Measurements from ENCODE around the gene PPT1.

The PPT1 gene

DNA sequence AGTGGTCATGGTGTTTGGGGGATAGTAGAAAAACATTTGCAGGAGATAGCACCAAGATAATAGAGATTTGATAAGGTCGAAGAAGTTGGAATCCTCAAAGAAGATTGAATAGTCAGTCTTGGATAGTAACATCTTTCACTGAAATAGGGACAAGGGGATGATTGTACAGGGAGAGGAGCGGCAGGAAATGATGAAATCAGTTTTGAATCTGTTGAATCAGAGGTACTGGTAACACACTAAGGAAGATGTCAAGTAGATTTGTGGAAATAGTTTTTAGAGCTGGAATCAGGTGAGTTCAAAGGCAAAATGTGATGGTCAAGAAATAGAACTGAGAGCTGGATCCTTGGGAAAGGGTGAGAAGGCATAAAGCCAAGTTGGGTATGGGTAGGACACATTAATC is 30.0 kb downstream of the PPT1 start:
- Histone ChIP-seq H3K27ac (ENCODE audit: low read depth, low read length) (no peak overlapping the region), H3K4me3 (ENCODE audit: low read depth, low read length) (no peak overlapping the region), H3K4me1 (ENCODE audit: control insufficient read depth, insufficient read depth, low read length) (no peaks in the 10 kb centered on the region), H3K36me3 (ENCODE audit: control insufficient read depth, insufficient read depth, low read length) (peaks cover 96% of the 10 kb centered on the region), H3K9ac (ENCODE audit: low read depth, low read length) (no peak overlapping the region), H3K9me3 (ENCODE audit: control insufficient read depth, insufficient read depth, low read length) (no peaks in the 10 kb centered on the region), H3K27me3 (ENCODE audit: control insufficient read depth, insufficient read depth, low read length) (no peaks in the 10 kb centered on the region)

DNA sequence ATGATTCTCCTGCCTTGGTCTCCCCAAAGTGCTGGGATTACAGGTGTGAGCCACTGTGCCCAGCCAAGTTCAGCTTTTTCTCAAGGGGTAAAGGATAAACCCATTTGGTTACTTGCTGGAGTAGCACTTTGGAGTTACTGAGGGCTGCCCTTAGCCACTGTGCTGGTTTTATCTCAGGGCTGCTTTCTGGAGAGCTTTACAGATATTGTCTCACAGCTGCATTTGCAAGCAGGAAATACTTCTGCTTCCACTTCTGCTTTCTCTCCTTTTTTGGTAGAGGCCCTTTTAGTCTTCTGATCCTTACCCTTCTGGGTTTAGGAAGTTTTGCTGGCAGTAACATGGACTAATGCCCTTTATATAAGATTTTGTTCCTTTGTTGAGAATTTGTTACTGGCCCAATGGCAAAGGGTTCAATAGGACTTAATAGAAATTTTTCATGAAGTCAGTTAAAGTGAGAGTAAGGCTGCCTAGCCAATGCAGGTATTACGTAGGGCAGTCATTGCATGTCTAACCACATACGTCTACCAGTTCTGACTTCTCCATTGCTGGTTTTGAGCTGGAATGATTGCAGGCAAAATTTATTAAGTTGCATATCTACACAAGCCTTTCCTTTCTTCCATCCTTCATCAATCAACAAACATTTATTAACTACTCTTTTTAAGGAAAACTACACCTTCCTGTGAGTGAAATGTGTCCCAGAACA is 32.1 kb downstream of the PPT1 start:
- H3K4me1 ChIP-seq (ENCODE audit: control insufficient read depth, insufficient read depth, low read length): peaks cover 2% of the 10 kb centered on the region; the same call in 1 of the 2 replicates
- no peaks in the 10 kb centered on the region for H3K9me3 ChIP-seq (ENCODE audit: control insufficient read depth, insufficient read depth, low read length)
- no peak overlapping the region for H3K4me3 ChIP-seq (ENCODE audit: low read depth, low read length)
- no peaks in the 10 kb centered on the region for H3K27me3 ChIP-seq (ENCODE audit: control insufficient read depth, insufficient read depth, low read length)
- no peak overlapping the region for H3K27ac ChIP-seq (ENCODE audit: low read depth, low read length)
- H3K9ac ChIP-seq (ENCODE audit: low read depth, low read length): no peak overlapping the region
- H3K36me3 ChIP-seq (ENCODE audit: control insufficient read depth, insufficient read depth, low read length): peaks cover 96% of the 10 kb centered on the region

DNA sequence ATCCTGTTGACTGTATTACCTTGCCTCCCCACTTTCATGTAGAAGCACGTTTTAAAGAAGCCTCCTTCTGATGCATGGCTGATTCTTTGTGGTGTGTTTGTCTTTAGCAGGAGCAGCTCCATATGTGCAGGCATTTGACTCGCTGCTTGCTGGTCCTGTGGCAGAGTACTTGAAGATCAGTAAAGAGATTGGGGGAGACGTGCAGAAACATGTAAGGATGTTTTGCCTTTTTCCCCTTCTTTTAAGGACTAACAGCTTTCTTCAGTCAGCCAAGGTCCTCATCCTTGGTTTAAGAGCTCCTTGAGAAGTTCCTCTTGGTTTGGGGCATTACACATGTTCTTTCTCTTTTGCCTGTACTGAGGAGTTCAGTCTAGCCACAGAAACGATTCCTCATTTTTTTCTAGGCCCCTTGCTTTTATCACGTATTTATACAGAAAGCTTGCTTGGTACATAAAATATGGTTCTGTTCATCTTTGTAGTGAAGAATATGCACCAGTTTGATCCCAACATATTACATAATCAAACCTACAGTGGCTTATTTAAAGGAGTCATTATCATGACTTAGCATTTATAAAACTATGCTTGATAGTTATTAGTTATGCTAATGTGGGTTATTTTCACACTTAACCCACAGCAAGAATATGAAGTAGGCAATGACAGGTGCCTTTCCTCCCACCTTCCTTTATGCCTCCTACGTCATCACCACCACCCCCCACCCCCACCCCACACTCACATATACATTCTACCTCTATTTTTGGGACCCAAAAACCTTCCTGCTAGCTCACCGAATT is 36.9 kb downstream of the PPT1 start:
- Histone ChIP-seq H3K36me3 (ENCODE audit: control insufficient read depth, insufficient read depth, low read length) (peaks cover 58% of the 10 kb centered on the region), H3K4me1 (ENCODE audit: control insufficient read depth, insufficient read depth, low read length) (peaks cover 19% of the 10 kb centered on the region), H3K27me3 (ENCODE audit: control insufficient read depth, insufficient read depth, low read length) (no peaks in the 10 kb centered on the region), H3K27ac (ENCODE audit: low read depth, low read length) (peak overlapping the region; percentile 82), H3K4me3 (ENCODE audit: low read depth, low read length) (no peak overlapping the region), H3K9me3 (ENCODE audit: control insufficient read depth, insufficient read depth, low read length) (no peaks in the 10 kb centered on the region), H3K9ac (ENCODE audit: low read depth, low read length) (no peak overlapping the region)

DNA sequence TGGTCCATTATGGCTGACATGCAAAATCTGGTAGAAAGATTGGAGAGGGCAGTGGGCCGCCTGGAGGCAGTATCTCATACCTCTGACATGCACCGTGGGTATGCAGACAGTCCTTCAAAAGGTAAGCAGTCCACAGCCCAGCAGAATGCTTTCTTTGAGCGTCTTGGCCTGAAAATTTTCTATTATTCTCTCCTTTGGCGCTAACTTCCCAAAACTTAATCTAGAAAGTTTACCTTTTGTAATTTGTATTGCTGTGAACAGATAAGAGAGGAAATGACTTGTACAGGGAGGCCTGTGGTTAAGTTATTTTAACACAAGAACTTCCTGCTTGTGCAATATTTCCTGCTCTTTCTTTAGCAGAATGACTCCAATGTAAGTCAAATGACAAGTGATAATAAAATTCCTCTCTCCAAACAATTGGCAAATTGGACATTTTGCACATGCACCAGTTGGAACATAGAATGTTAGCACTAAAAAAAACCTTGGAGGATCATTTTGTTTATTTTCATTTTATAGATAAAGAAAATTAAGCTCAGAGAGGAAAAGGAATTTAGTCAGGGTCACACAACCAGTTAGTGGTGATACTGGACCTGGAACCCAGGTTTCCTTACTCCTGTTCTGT is 37.6 kb downstream of the PPT1 start:
- no peak overlapping the region for H3K9ac ChIP-seq (ENCODE audit: low read depth, low read length)
- H3K27me3 ChIP-seq (ENCODE audit: control insufficient read depth, insufficient read depth, low read length): no peaks in the 10 kb centered on the region
- peak overlapping the region; percentile 82 for H3K27ac ChIP-seq (ENCODE audit: low read depth, low read length)
- H3K4me3 ChIP-seq (ENCODE audit: low read depth, low read length): no peak overlapping the region
- H3K9me3 ChIP-seq (ENCODE audit: control insufficient read depth, insufficient read depth, low read length): no peaks in the 10 kb centered on the region
- peaks cover 22% of the 10 kb centered on the region for H3K4me1 ChIP-seq (ENCODE audit: control insufficient read depth, insufficient read depth, low read length)
- peaks cover 51% of the 10 kb centered on the region for H3K36me3 ChIP-seq (ENCODE audit: control insufficient read depth, insufficient read depth, low read length)

DNA sequence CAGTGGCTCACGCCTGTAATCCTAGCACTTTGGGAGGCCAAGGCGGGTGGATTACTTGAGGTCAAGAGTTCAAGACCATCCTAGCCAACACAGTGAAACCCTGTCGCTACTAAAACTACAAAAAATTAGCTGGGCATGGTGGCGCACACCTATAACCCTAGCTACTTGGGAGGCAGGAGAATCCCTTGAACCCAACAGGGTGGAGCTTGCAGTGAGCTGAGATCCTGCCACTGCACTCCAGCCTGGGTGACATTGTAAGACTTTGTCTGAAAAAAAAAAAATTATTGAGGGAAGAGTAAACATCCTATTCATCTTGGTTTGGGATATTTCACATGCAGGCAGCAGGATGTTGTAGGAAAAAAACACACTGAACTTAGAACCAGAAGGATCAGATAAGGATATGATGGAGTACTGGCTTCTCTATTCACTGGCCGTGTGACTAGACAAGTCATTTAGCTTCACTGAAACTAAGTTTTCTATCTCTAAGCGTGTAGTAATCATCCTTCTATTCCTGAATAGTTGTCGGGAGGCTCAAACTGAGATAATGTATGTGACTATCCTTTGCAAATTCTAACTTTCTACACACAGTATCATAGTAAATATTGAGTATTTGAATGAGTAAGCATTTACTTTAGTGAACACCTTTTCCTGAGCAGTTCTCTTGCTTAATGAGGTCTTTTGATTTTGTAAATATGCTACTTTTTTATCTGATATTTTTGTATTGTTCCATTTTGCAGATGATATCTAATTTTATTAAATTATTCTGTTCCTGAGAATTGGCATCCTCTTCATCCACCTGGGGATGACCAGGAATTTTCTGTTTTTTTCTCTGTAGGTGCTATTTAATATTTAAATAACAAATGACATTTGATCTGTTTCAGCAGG is 38.4 kb downstream of the PPT1 start:
- Histone ChIP-seq H3K27ac (ENCODE audit: low read depth, low read length) (peak overlapping the region; percentile 84), H3K9me3 (ENCODE audit: control insufficient read depth, insufficient read depth, low read length) (no peaks in the 10 kb centered on the region), H3K4me1 (ENCODE audit: control insufficient read depth, insufficient read depth, low read length) (peaks cover 22% of the 10 kb centered on the region), H3K27me3 (ENCODE audit: control insufficient read depth, insufficient read depth, low read length) (no peaks in the 10 kb centered on the region), H3K36me3 (ENCODE audit: control insufficient read depth, insufficient read depth, low read length) (peaks cover 46% of the 10 kb centered on the region), H3K9ac (ENCODE audit: low read depth, low read length) (no peak overlapping the region), H3K4me3 (ENCODE audit: low read depth, low read length) (peak overlapping the region; percentile 38; the same call in 1 of the 2 replicates)

DNA sequence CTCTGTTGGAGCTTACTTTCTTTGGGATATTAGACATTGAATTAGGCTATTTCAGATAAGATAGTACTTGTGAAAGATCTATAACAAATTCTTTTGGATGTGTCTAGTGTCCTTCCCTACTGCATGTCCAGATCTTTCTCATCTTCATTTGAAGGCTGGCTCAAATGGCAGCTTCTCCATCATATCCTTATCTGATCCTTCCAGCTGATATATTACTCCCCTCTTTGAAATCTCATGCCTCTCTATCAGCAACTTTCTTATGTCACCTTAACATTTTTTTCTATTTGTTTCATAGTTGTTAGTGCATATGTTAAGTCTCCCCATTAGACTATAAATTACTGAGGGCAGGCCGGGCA is 39.0 kb downstream of the PPT1 start:
- peaks cover 42% of the 10 kb centered on the region for H3K36me3 ChIP-seq (ENCODE audit: control insufficient read depth, insufficient read depth, low read length)
- no peak overlapping the region for H3K27ac ChIP-seq (ENCODE audit: low read depth, low read length)
- H3K4me1 ChIP-seq (ENCODE audit: control insufficient read depth, insufficient read depth, low read length): peaks cover 22% of the 10 kb centered on the region
- H3K9ac ChIP-seq (ENCODE audit: low read depth, low read length): no peak overlapping the region
- no peak overlapping the region for H3K4me3 ChIP-seq (ENCODE audit: low read depth, low read length)
- no peaks in the 10 kb centered on the region for H3K9me3 ChIP-seq (ENCODE audit: control insufficient read depth, insufficient read depth, low read length)
- no peaks in the 10 kb centered on the region for H3K27me3 ChIP-seq (ENCODE audit: control insufficient read depth, insufficient read depth, low read length)

DNA sequence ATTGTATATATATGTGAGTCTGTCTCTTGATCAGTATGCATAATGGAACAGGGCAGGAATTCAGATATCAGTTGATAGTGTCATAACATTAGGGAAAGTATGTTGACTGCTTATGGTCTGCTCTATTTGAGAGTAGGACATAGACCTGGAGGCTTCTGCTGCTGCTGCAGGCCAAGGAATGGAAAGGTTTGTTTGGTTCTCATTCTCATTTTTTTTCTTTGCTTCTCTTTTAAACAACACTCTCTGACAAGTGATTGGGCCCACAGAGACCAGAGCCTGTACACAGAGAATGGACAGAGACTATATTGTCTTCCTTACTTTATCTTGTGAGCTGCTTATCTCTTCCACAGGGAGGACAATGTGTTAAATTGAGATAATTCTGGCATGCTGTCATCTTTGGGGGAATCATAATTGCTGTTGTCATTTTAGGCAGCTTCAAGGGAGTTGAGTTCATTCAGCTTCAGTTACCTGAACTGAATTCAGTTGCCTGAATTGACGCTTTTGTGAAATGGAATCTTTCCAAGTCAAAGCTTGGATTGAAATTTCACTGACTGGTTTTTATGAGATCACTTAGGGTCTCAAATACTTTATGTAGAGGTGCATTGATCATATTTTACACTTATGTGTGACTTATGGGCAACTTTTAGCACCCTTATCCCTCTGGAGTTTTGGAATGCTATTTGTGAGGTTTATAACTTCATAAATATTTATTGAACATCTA is 39.6 kb downstream of the PPT1 start:
- no peak overlapping the region for H3K4me3 ChIP-seq (ENCODE audit: low read depth, low read length)
- no peak overlapping the region for H3K9ac ChIP-seq (ENCODE audit: low read depth, low read length)
- peaks cover 22% of the 10 kb centered on the region for H3K4me1 ChIP-seq (ENCODE audit: control insufficient read depth, insufficient read depth, low read length)
- H3K9me3 ChIP-seq (ENCODE audit: control insufficient read depth, insufficient read depth, low read length): no peaks in the 10 kb centered on the region
- no peaks in the 10 kb centered on the region for H3K27me3 ChIP-seq (ENCODE audit: control insufficient read depth, insufficient read depth, low read length)
- H3K36me3 ChIP-seq (ENCODE audit: control insufficient read depth, insufficient read depth, low read length): peaks cover 36% of the 10 kb centered on the region
- H3K27ac ChIP-seq (ENCODE audit: low read depth, low read length): no peak overlapping the region

DNA sequence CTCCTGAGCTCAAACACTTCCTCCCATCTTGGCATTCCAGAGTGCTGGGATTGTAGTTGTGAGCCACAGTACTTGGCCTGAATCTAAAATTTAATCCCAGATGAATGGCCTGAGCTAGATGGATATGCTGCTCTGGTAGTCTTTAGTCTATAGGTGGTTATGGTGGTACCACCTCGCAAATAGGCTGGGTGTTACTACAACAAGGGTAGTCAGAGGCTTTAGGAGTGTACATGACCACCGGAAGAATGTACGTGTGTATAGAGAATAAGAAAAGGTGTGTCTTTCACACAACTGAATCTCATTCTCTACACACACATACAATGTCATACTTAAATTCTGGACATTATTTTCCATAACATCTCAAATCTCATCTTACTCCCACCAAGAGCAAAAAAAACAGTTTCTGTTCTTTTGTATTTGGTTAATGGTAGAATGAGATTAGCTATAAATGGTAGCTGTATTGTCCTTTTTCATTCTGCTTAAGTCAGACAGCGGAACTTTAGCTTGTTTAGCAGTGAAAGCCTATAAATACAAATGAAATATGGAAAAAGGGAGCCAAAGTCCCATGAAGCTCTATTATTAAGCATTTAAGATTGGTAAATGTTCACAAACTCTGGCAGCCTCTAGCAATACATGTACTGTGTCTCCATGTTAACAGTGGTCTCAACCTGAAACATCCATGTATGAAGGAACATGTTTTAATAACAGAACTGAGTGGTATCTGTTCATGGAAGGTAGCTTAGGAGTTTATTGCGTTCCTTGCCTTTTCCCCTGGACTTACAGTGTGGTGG is 40.3 kb downstream of the PPT1 start:
- Histone ChIP-seq H3K9me3 (ENCODE audit: control insufficient read depth, insufficient read depth, low read length) (no peaks in the 10 kb centered on the region), H3K9ac (ENCODE audit: low read depth, low read length) (no peak overlapping the region), H3K4me1 (ENCODE audit: control insufficient read depth, insufficient read depth, low read length) (peaks cover 22% of the 10 kb centered on the region), H3K27me3 (ENCODE audit: control insufficient read depth, insufficient read depth, low read length) (no peaks in the 10 kb centered on the region), H3K27ac (ENCODE audit: low read depth, low read length) (no peak overlapping the region), H3K4me3 (ENCODE audit: low read depth, low read length) (no peak overlapping the region), H3K36me3 (ENCODE audit: control insufficient read depth, insufficient read depth, low read length) (peaks cover 29% of the 10 kb centered on the region)

DNA sequence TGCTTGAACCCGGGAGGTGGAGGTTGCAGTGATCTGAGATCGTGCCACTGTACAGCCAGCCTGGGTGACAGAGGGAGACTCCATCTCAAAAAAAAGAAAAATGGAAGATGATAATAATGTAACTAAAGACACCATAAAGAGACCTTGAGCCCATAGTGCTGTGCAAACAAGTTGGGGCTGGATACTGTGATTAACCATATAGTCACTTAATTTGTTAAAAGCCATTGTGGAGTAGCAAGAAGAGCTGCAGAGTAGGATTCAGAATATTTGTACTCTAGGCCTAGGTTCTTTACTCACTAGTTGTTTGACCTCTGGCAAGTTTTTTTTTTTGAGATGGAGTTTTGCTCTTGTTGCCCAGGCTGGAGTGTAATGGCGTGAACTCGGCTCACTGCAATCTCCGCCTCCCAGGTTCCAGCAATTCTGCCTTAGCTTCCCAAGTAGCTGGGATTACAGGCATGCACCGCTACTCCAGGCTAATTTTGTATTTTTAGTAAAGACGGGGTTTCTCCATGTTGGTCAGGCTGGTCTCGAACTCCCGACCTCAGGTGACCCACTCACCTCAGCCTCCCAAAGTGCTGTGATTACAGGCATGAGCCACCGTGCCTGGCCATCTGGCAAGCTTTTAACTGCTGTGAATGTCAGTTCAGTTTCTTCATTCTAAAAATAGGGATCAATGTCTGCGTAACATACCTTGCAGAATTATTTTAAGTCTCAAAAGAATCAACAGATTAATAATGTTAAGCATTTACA is 43.7 kb downstream of the PPT1 start:
- Histone ChIP-seq H3K4me1 (ENCODE audit: control insufficient read depth, insufficient read depth, low read length) (peaks cover 5% of the 10 kb centered on the region; the same call in 1 of the 2 replicates), H3K27me3 (ENCODE audit: control insufficient read depth, insufficient read depth, low read length) (no peaks in the 10 kb centered on the region), H3K27ac (ENCODE audit: low read depth, low read length) (no peak overlapping the region), H3K9me3 (ENCODE audit: control insufficient read depth, insufficient read depth, low read length) (no peaks in the 10 kb centered on the region), H3K4me3 (ENCODE audit: low read depth, low read length) (no peak overlapping the region), H3K36me3 (ENCODE audit: control insufficient read depth, insufficient read depth, low read length) (peaks cover 17% of the 10 kb centered on the region), H3K9ac (ENCODE audit: low read depth, low read length) (no peak overlapping the region)

Measured in HUES48 (cell line).